Right hindlimb (tissue), 1 donor: Measurements from ENCODE around the gene KCNT2.
A peak's percentile ranks its signal among the peaks of the same experiment; 100 is the strongest.

Experiments used
- DNase-seq: peaks from one replicate; pipeline ENCODE4 v3.0.0-alpha.2; 2018

KCNT2 gene

DNA sequence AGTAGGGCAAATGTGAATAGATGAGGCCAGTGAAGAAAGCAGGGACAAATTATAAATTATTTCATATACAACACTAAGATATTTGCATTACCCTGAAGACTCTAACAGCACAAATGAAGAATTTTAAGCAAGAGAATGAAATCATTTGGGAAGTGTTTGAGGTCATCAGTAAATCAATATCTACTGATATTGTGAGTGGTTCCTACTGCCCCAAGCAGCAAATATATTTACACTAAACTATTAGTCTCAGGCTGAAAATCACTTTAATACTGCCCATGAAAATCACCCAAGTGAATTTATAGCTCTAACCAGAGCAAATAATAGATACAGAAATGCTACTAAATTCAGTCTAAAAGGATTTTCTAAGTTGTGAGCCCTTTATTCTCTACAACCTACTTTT, 163.6 kb downstream of the KCNT2 start:
- DNase-seq: no peak

DNA sequence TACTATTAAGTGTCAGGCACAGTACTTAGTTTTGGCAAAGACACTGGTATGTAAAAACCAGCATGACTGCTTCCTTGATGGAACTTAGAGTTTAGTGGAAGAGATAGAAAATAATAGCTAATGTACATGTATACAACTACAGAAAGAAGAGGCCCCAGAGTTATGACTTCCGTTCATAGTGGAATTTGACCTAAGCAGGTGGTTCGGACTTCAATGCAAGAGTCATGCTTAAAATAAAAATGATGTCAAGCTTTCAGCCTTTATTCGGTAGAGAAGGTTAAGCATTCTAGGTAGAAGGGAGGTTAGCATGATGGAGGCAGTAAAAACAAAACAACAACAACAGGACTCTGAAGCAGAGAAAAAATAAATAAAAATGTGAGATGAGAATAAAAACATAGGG, 165.9 kb downstream of the KCNT2 start:
- DNase-seq: no peak

DNA sequence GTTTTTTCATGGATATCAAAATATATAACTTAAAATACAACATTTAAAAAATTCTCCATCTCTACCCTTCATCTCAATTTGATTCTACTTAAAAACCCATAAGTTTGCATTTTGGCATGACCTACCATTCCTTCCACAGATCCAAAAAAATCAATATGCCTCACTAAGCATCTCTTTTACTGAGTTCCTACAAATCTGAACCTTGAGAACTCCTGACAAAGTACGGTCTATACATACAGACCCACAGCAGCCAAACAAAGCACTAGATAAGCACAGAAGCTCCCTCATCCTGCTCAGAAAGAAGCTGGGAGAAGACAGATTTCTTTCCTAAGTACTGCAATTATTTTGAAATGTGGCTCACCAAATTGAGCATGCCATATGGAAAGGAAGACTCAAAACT, 167.5 kb downstream of the KCNT2 start:
- DNase-seq: no peak

DNA sequence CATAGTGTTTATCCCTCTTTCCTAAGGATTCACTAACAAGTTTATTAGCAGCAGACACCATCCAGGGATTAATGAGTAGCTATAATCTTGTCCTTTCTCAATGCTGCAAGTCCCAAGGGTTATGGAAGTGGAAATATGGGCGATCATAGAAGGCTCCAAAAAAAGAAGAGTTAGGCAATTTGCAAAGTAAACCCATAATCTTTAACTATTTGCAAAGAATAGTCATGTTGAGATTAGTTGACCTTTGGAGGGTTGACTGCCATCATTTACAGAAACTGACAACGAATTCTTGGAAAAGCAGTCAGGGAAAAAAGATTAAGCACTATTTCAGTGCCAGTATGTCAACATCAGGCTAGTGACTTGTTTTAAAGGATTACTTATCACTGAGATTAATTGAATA, 169.9 kb downstream of the KCNT2 start:
- no peak for DNase-seq

DNA sequence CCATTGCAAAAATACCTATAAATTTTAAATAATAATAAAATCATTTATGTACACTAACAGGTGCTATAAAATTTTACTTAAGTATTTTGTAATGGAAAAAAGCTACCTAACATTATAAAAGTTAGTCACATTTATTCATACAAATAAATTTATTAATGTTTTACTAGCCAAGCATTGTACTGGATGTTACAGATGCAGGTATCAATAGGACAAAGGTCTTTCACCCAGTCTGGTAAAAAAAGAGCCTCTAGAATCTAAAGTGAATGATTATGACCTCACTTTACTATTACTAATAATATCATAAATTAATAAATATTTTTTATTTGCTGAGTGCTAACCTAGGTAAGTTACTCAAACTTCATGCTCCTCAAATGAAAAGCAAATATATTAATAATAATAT, 170.6 kb downstream of the KCNT2 start:
- DNase-seq: no peak

DNA sequence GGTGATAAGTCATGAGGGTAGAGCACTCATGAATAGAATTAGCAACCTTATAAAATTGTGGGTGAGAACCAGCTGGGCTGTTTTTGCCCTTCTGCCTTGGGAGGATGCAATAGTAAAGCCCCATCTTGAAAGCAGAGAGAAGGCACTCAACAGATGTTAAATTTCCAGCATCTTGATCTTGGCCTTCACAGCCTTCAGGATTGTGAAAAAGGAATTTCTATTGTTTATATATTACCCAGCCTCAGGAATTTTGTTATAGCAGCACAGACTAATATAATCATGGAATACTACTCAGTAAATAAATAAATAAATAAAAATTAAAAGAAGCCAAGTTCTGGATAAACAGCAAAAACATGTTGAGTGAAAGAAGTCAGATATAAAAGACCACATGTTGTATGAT, 175.2 kb downstream of the KCNT2 start:
- DNase-seq: no peak

DNA sequence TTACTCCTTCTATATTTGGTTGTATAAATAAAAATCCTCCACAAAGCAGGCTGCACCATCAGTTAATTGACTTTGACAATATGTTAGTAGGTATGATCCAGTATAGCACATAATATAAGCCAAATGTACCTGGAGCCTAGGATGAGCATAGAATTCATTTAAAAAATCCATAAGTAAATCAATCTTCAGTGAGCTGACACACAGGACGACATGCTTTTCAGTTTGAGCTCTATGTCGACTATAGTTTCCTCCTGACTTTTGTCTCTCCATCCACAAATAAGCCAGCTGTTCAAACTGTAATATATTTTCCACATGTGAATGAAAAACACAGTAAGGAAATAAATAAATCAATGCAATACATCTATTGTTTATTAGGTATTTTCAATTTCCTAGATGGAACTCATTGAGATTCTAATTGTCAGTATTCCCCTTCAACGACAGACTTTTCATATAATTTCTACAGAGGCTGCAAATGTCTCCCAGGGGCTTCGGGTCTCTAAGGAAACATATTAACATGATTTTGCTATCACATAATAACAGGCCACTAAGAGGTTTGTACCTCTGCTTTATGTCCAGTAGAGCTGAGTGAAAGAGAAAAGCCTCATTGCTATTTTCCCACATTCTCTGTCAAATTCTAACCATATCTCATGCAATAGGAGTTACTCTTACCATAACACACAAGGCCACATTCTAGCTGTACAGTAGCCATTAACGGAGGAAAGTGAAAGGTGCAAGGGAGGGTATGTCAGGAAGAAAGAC, 180.1 kb downstream of the KCNT2 start:
- DNase-seq: no peak

DNA sequence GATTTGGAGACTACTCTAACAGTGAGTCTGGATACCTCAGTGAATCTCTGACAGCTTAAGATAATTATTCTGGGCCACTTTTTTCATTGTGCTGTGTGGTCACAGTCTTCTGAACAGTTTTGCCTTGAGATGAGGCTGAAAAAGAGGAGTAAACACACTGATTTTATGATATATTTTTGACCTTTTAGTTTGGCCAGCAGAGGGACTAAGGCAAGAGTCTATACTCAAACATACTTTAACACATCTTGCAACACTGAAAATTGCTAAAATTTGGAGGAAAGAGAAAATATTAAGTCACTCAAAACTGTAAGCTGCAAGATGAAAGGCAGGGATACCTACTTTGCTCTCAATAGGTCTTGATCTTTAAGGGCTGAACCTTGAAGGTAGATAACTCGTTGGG, 182.7 kb downstream of the KCNT2 start:
- DNase-seq: no peak

DNA sequence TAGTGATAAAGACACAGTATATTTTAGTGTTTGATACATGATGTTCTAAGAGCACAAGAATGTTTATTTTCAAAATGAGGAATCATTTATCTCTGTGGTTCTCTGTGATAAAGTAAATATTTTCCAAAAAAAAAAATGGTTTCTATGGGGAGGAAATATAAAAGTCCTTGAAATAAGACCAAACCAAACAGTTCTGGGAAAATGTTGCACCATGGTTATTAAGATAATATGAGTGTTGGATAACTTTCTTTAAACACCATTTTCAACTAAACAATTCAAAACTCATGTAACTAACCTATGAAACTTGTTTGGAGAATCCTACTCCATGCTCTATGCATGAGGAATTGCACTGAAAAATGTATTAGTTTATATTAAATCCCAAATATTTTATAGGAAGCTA, 184.6 kb downstream of the KCNT2 start:
- no peak for DNase-seq

DNA sequence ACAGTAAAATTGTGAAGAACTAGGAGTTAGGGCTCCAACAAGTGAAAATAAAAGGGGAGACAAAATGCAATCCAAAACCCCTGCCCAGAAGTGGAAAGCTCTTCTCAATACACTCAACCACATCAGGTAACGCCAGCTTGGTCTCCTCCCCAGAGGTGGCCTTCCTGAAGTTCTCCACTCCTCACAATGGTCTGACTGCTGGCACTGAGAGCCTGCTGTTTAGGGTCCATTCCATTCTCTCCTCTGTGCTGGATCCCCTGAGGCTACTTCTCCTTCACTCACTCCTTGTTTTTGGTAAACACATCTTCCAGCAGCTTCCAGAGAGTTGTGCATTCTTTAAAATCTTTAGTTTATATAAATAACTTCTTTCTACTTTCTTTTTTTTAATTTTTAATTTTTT, 189.5 kb downstream of the KCNT2 start:
- DNase-seq: no peak

DNA sequence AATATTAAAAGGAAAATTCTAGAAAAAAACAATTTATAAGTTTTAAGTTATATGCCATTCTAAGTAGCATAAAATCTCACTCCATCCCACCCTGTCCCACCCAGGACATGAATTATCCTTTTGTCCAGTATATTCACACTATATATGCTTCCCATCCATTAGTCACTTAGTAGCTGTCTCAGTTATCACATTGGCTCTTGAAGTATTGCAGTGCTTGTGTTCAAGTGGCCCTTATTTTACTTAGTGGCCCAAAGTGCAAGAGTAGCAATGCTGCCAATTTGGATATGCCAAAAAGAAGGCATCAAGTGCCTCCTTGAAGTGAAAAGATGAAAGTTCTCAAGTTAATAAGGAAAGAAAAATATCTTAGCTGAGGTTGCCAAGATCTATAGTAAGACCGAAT, 192.3 kb downstream of the KCNT2 start:
- no peak for DNase-seq

DNA sequence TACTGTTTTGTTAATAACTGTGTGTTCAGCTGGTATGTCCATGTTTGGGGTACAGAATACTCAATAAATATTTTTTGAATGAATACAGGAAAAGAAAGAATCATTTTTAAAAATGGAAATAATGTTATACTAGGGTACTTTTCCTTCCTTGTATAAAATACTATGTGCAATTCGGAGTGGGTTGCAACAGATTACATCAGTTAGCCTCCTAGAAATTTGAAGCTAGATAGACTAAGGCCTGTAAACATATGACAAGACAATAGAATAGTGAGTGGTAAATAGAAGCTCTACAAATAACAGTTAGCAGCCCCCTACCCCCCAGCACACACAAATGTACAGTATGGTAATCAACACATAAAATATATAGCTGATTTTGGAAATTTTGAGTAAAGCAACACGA, 195.9 kb downstream of the KCNT2 start:
- no peak for DNase-seq

DNA sequence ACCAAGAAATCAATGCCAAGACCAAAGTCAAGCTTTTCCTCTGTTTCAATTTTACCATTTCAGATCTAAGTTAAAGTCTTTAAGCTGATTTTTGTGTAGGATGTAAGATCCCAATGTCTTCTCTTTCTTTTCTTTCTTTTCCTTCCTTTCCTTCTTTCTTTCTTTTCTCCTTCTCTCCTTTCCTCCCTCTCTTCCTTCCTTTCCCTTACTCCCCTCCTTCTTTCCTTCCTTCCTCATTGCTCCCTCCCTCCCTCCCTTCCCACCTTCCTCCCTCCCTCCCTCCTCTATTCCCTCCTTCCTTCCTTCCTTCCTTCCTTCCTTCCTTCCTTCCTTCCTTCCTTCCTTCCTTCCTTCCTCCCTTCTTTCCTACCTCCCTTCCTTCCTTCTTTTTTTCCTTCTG, 197.5 kb downstream of the KCNT2 start:
- DNase-seq: no peak

DNA sequence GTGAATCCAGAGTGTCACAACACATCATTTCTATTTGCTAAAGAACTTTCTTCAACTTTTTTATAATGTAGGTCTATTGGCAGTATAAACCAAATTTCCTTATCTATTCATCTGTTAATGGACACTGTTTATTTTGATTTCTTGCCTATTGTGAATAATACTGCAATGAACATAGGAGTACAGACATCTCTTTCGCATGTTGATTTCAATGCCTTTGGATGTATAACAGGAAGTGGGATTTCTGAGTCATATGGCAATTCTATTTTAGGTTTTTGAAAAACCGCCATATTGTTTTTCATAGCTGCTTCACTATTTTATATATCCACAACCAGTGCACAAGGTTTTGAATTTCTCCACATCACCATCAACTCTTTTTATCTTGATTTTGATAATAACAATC, 198.7 kb downstream of the KCNT2 start:
- DNase-seq: no peak

DNA sequence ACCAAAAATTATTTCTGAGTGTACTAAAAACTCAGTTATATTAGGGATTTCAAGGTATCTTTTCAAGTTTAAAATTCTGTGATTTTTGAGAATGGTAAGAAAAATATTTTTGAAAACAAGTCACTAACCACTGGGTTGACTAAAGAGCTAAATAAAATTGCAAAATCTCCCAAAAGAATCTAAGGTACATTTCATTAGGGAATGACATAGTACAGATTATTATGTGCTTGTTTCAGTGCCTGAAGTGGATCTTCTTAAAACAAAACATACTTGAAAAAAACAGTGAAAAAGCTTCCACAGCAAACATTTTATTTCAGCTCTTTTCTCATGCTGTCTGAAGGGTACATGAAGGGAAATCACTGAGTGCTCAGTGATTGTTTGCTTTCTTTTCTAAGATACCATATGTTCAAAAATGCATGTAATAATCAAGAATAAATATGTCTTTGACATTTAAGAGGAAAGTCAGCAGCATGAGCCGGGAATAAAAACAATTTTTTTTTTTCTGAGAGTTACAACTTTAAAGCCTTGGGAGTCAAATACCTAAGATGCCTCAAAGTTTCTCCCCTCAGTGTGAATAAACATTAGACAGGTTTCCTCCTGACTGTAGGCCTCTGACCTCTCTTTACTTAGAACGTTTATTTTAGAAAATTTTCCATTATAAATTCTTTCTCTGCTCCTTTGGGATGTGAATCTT, 200.7 kb downstream of the KCNT2 start:
- no peak for DNase-seq

DNA sequence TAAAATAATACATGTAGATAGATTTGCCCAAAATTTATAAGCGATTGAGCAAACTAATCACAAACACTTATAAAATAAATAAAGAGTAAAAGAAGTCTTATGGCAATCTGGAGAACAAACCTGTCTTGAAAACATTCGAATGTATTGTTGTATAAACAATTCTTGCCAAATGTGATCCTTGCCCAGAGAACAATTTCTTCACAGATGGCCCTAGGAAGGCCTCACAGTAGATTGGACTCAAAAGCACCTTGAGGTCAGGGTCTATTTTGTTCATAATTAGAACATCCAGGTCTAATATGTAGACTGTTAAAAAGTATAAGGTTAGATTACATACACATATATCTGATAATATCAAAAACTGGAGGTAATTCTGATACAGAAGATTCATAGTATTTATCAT, 202.4 kb downstream of the KCNT2 start:
- no peak for DNase-seq

DNA sequence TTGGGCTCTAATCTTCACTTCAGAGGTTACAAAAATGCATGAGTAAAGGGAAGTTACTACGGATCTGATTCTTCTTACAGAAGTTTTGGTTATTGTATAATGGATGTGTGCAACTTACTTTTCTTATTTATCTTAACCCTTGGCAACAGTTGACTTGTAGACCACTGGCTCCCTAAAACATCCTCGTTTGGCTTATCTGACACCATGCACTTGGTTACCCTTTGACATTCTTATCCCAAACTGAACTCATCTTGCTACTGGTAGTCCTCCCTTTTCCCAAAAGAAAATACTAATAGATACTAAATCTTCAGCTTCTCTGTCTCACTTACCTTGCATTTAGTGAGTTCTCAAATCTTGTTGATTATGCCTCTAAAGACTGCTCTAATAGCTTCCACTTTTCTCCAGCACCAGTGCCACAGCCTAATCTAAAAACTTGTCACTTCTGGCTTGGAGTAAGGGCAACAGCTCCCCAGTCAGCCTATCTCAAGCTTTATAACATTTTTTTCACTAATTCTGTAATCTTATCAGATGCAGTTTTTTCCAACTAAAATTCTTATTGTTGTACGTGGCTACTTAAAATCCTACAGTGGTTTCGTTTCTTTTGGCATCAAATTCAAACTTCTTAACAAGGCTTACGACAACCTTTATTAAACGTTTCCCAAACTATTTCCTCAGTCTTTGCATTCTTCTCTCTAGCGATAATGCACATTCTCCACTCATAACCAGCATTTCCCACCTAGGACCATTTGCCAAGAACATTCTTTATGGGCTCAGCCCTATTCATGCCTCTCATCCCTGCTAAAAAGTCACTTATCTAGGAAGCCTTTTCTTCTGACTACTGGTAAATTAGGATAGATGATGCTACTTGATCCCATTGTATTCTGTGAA, 204.2 kb downstream of the KCNT2 start:
- DNase-seq: no peak

DNA sequence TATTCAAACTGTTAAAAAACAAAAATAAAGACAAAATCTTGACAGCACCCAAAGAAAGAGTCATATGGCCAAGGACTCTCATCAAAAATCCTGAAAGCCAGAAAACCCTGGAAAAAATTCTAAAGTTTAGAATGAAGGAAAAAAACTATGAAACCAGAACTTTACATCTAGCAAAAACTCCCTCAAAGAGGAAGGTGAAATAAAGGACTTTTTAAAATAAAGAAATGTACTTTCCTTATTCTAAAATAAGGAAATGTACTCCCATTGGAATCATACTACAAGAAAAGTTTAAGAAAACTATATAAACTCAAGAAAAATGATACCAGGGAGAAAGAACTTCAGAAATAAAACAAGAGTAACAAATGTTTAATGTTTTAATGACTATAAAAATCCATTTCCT, 206.3 kb downstream of the KCNT2 start:
- no peak for DNase-seq

DNA sequence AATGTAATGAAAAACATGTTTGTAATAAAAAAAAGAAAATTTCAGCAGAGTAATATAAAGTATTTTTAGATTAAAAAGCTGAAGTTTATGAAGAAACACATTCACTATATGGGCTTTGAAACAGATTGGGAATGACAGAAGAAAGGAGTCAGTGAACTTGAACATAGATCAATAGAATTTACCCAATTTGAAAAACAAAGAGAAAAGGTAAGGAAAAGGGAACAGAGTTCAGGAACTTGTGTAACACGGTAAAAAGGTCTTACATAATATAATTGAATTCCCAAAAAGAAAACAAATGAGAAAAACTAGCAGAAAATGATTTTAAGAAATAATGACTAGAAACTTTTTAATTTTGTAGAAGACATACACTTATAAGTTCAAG, 206.8 kb downstream of the KCNT2 start:
- DNase-seq: no peak

DNA sequence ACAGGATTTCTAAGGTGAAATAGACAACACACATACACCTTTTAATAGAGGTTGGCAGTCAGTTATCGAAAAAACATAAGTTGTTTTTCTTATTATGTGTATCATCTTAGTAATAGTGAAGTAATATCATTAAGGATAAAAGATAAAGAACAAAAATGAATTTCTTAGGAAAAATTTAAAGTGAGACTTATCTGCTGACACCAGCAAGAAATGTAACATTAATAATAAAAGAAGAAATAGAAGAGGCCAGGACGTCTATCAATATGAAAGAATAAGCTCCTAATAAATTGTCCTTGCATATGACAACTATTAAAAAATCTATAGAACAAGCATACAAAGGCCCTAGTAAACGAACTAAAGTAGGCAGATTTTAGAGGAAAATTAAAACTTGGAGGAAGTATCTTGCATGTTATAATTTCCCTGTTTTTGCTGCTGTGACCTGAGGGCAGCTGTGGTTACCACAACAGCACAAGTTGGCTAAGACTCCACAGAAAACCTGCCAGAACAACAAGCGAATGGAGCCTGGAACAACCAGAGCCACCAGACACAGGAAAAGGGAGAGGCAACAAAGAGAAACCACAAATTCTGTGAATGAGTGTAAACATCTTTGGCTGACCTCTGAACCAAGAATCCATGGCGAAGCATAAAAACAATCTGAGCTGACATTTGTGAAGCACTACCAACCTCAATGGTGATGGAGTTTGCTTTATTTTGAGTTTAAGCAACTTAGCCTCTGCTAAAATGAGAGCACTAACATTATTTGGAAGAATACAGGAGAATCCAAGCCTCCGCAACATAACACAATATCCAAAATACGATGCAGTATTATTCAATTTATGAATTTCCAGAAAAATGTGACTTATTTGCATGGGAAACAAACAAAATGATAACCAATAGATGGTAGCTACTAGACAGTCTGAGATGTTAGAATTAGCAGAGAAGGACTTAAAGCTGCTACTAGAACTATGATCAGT, 207.5 kb downstream of the KCNT2 start:
- DNase-seq: peak; percentile 40

DNA sequence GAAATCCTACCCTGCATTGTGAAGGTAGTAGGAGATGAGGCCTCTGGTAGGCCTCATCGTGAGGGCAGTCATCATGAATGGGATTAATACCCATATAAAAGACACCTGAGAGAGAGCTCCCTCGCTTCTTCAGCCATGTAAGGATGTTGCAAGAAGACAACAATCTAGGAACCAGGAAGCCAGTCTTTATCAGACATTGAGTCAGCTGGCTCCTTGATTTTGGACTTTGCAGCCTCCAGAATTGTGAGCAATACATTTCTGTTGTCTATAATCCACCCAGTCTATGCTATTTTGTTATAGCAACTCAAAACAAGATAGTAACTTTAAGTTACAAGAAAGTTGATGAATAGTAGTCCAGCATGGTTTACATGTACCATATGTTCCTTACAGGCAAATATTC, 208.5 kb downstream of the KCNT2 start:
- DNase-seq: no peak

DNA sequence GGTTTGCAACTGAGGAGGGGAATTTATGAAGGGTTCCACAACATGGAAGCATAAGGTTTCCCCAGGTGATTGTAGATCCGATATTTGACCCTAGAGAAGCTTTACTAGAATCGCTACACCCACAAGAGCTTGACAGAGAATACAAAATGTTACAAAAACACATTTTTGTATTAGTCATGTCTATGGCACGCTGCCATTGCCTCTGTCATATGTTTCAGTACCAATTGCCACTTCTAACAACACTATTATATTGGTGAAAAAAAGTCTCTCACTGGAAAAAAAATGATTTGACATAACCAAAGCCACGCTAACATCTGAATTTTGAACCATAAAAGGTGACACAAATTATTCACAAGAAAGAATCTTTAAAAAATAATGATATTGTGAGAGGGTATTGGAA, 214.5 kb downstream of the KCNT2 start:
- DNase-seq: no peak

DNA sequence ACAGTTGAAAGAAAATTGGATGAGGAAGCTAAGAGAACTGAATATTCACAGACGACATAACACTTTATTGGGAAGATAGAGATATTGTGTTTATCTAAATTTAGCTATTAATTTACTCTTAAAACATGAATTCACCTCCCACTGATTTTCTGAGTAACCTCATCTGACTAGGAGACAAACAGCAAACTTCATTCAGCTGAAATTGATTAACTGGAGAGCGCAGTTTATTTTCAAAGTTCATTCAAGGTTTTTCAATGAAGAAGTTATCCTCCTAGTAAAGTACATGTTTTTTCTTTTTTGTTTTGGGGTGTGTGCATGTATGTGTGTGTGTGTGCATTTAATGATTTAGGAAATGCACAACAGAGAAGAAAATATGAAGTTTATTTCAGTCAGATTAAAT, 215.0 kb downstream of the KCNT2 start:
- DNase-seq: no peak
